CD14-positive monocyte (primary cell): ENCODE data around the gene ITPRIP. TPM values are rescaled to one million over a fixed set of nuclear protein-coding genes. Genes with fewer than 3 reads are reported as not detected.

Experiments used
- DNase-seq, 3 donors: peaks; one replicate each; pipeline ENCODE4 v3.0.0-alpha.2; 2011 to 2022
- H2AFZ ChIP-seq: 2 replicates; pipeline ENCODE4 v1.6.0; 2012; ENCODE audit warnings: mild to moderate bottlenecking, low read depth, low read length, inconsistent platforms; ENCODE audit not compliant: insufficient read depth, poor library complexity, severe bottlenecking
- H3K27ac ChIP-seq, 2 donors: 1 replicate in 1 of 2; 2 replicates in 1 of 2; pipeline ENCODE4 v1.5.1; 2012 to 2013; ENCODE audit warnings: low read length in 2 of 2, control low read depth in 1 of 2, inconsistent platforms in 1 of 2, low read depth in 1 of 2, mild to moderate bottlenecking in 1 of 2
- H3K27me3 ChIP-seq, 2 donors: one replicate each; pipeline versions ENCODE4 v1.6.0 to v1.6.1; 2011 to 2013; ENCODE audit warnings: low read length in 2 of 2; ENCODE audit not compliant: control insufficient read depth in 2 of 2, insufficient read depth in 2 of 2
- H3K36me3 ChIP-seq, 2 donors: replicated peaks in 1 of 2; 1 replicate in 1 of 2; 2 replicates in 1 of 2; pipeline versions ENCODE4 v1.5.1 to v1.6.1; 2012 to 2013; ENCODE audit warnings: low read length in 2 of 2, control low read depth in 1 of 2, inconsistent platforms in 1 of 2, mild to moderate bottlenecking in 1 of 2; ENCODE audit not compliant: insufficient read depth in 2 of 2, control insufficient read depth in 1 of 2
- H3K4me1 ChIP-seq, 2 donors: 1 replicate in 1 of 2; 2 replicates in 1 of 2; pipeline versions ENCODE4 v1.5.1 to v1.6.1; 2012 to 2013; ENCODE audit warnings: low read length in 2 of 2, control low read depth in 1 of 2, inconsistent platforms in 1 of 2, mild to moderate bottlenecking in 1 of 2, moderate library complexity in 1 of 2; ENCODE audit not compliant: insufficient read depth in 2 of 2, control insufficient read depth in 1 of 2
- H3K4me2 ChIP-seq: replicated peaks from 2 replicates; pipeline ENCODE3; 2012; ENCODE audit warnings: low read length, moderate library complexity, mild to moderate bottlenecking; ENCODE audit not compliant: poor library complexity, severe bottlenecking; ENCODE audit errors: extremely low read depth
- H3K4me3 ChIP-seq, 3 experiments: fragments of 200-600 bp in 1 of 3; sonication (generic) in 1 of 3; replicated peaks in 1 of 3; 1 replicate in 2 of 3; 2 replicates in 1 of 3; pipeline ENCODE4 v1.5.1; 2011 to 2013; ENCODE audit warnings: low read length in 3 of 3, mild to moderate bottlenecking in 3 of 3, control low read depth in 2 of 3, low read depth in 2 of 3, inconsistent platforms in 1 of 3, moderate library complexity in 1 of 3
- H3K79me2 ChIP-seq: 2 replicates; pipeline ENCODE4 v1.6.0; 2012; ENCODE audit warnings: mild to moderate bottlenecking, control low read depth, inconsistent platforms, low read length, moderate library complexity; ENCODE audit not compliant: insufficient read depth
- H3K9ac ChIP-seq: 2 replicates; pipeline ENCODE4 v1.6.0; 2017; ENCODE audit warnings: low read length, mild to moderate bottlenecking; ENCODE audit not compliant: insufficient read depth, poor library complexity, severe bottlenecking
- H3K9me3 ChIP-seq, 2 donors: replicated peaks in 1 of 2; 1 replicate in 1 of 2; 2 replicates in 1 of 2; pipeline versions ENCODE4 v1.5.1 to v1.6.1; 2012 to 2013; ENCODE audit warnings: low read length in 2 of 2, control low read depth in 1 of 2; ENCODE audit not compliant: control insufficient read depth in 1 of 2, insufficient read depth in 1 of 2
- H4K20me1 ChIP-seq: 2 replicates; pipeline ENCODE4 v1.6.0; 2012; ENCODE audit warnings: mild to moderate bottlenecking, low read length, control low read depth, moderate library complexity; ENCODE audit not compliant: insufficient read depth
- H3K27ac Mint-ChIP-seq, 7 donors: one replicate each; pipeline ENCODE4 v1.8.0; 2020; ENCODE audit warnings: mild to moderate bottlenecking in 7 of 7, mixed read lengths in 7 of 7, moderate library complexity in 6 of 7, inconsistent platforms in 2 of 7
- H3K27me3 Mint-ChIP-seq, 3 donors: one replicate each; pipeline ENCODE4 v1.8.0; 2021 to 2022; ENCODE audit warnings: low read depth in 3 of 3, mild to moderate bottlenecking in 3 of 3, mixed read lengths in 3 of 3, moderate library complexity in 3 of 3, inconsistent platforms in 1 of 3
- H3K36me3 Mint-ChIP-seq, 2 donors: one replicate each; pipeline ENCODE4 v1.8.0; 2020; ENCODE audit warnings: mixed read lengths in 2 of 2, inconsistent platforms in 1 of 2, mild to moderate bottlenecking in 1 of 2
- H3K4me1 Mint-ChIP-seq: one replicate; pipeline ENCODE4 v1.8.0; 2020; ENCODE audit warnings: mild to moderate bottlenecking, mixed read lengths
- H3K4me3 Mint-ChIP-seq, 2 donors: one replicate each; pipeline ENCODE4 v1.8.0; 2020; ENCODE audit warnings: mild to moderate bottlenecking in 2 of 2, mixed read lengths in 2 of 2, moderate library complexity in 1 of 2
- H3K9me3 Mint-ChIP-seq, 7 donors: one replicate each; pipeline ENCODE4 v1.8.0; 2020 to 2022; ENCODE audit warnings: mixed read lengths in 7 of 7, mild to moderate bottlenecking in 6 of 7, moderate library complexity in 6 of 7, inconsistent platforms in 2 of 7
- CTCF ChIP-seq: fragments of 200-600 bp; IDR thresholded peaks from one replicate; pipeline ENCODE4 v1.8.0; 2022; ENCODE audit warnings: antibody characterized with exemption, mild to moderate bottlenecking
- WGBS: methylation state at CpG from one replicate; pipeline ENCODE4 v1.1.5; 2013; ENCODE audit warnings: missing lambda C conversion rate; ENCODE audit not compliant: insufficient coverage; 5-methylcytosine and 5-hydroxymethylcytosine counted together
- intact Hi-C, 2 donors: fragments of 100-400 bp; cut with micrococcal nuclease; formaldehyde crosslinking; loops; one replicate each; pipeline versions ENCODE4 v1.15.0 to v1.15.1; 2023
- polyA plus RNA-seq, 3 donors: library from polyadenylated mRNA; depleted of rRNA in 1 of 3; unstranded in 2 of 3; stranded (reverse) in 1 of 3; fragments of 300-500 nt in 2 of 3; fragments of >200 nt in 1 of 3; fragmentation: Illumina TruSeq in 2 of 3; gene quantifications; 1 replicate in 2 of 3; 2 replicates in 1 of 3; pipeline ENCODE4 v1.2.3, GENCODE V29; 2012 to 2021

ITPRIP gene
- polyA plus RNA-seq, 3 donors, result 27.5 to 76.6 (median 35.7) TPM

- Mint-ChIP-seq H3K4me1 (peaks cover 15% of the 10 kb centered on the region), H3K27me3 (peaks cover 0 to 1% (median 1%) of the 10 kb centered on the region in 3 donors), H3K9me3 (peaks cover 0 to 3% (median 0%) of the 10 kb centered on the region in 7 donors), H3K4me3 (no peak overlapping the region), H3K27ac (peak overlapping the region in 6 of 7 donors; percentile 11 to 82 (median 70)), H3K36me3 (no peaks in the 10 kb centered on the region)
- Histone ChIP-seq H3K9me3 (no peaks in the 10 kb centered on the region), H4K20me1 (no peaks in the 10 kb centered on the region), H3K36me3 (no peaks in the 10 kb centered on the region), H3K27ac (peak overlapping the region in 1 of 2 donors; percentile 99), H3K79me2 (no peaks in the 10 kb centered on the region), H2AFZ (no peak overlapping the region), H3K9ac (no peak overlapping the region), H3K27me3 (no peaks in the 10 kb centered on the region), H3K4me3 (no peak overlapping the region), H3K4me1 (peaks cover 56 to 61% of the 10 kb centered on the region in 2 donors), H3K4me2 (no peak overlapping the region)
- DNase-seq, result peak in 2 of 3 donors; percentile 39 to 57
- WGBS, result 53% methylated on average over 3 of the region's 4 CpGs
- intact Hi-C loops, result loop anchor here in 1 of 2 donors (5.0 kb wide), 1 partner anchor 40 kb away; no protein-coding TSS in a partner anchor
- no peak for TF ChIP-seq CTCF
These were observed 9.2 kb upstream of the ITPRIP start for GRCh38 chr10:104347295-104348045.

GRCh38 chr10:104345941-104346340 is 7.7 kb upstream of the ITPRIP start:
- no peak for TF ChIP-seq CTCF
- no peak overlapping the region for H3K4me2 ChIP-seq
- peak overlapping the region in 1 of 2 donors; percentile 17 for H3K27ac ChIP-seq
- peak in 2 of 3 donors; percentile 51 to 72 for DNase-seq
- H3K4me1 ChIP-seq, result peaks cover 44 to 48% of the 10 kb centered on the region in 2 donors
- H3K9me3 ChIP-seq, result no peaks in the 10 kb centered on the region
- H3K4me3 Mint-ChIP-seq, result no peak overlapping the region
- peaks cover 15% of the 10 kb centered on the region for H3K4me1 Mint-ChIP-seq
- intact Hi-C loops, result loop anchor here in 1 of 2 donors (5.0 kb wide), 1 partner anchor 39 kb away; no protein-coding TSS in a partner anchor
- no peaks in the 10 kb centered on the region for H3K79me2 ChIP-seq
- H3K9ac ChIP-seq, result no peak overlapping the region
- H3K27me3 Mint-ChIP-seq, result peaks cover 0 to 1% (median 0%) of the 10 kb centered on the region in 3 donors
- no peaks in the 10 kb centered on the region for H4K20me1 ChIP-seq
- H3K4me3 ChIP-seq, result no peak overlapping the region
- no peak overlapping the region for H2AFZ ChIP-seq
- WGBS, result no CpG with 5 or more reads among the region's 4 CpGs
- H3K36me3 Mint-ChIP-seq, result no peaks in the 10 kb centered on the region
- no peaks in the 10 kb centered on the region for H3K36me3 ChIP-seq
- peak overlapping the region; percentile 57 to 83 (median 75) for H3K27ac Mint-ChIP-seq
- H3K27me3 ChIP-seq, result no peaks in the 10 kb centered on the region
- H3K9me3 Mint-ChIP-seq, result peaks cover 0 to 3% (median 0%) of the 10 kb centered on the region in 7 donors
